Measurements from ENCODE around the gene RPS26. TPM values are rescaled to one million over a fixed set of nuclear protein-coding genes. Genes with fewer than 3 reads are reported as not detected.

Gene RPS26
- total RNA-seq, 1 experiment from 2014 or later, result 77.2 TPM

DNA sequence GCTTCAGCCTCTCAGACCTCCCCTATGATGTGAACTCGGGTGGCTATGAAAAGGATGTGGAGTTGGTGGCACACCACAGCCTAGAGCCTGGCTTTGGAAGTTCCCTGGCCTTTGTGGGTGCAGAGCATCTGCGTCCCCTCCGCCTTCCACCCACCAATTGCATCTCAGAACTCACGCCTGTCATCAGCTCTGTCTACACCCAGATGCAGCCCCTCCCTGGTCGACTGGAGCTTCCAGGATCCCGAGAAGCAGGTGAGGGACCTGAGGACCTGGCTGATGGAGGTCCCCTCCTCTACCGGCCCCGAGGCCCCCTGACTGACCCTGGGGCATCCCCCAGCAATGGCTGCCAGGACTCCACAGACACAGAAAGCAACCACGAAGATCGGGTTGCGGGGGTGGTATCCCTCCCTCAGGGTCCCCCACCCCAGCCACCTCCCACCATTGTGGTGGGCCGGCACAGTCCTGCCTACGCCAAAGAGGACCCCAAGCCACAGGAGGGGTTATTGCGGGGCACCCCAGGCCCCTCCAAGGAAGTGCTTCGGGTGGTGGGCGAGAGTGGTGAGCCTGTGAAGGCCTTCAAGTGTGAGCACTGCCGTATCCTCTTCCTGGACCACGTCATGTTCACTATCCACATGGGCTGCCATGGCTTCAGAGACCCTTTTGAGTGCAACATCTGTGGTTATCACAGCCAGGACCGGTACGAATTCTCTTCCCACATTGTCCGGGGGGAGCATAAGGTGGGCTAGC, 7.0 kb upstream of the RPS26 start:
- Mint-ChIP-seq H3K27me3 (ENCODE audit: low read depth) (no peaks in the 10 kb centered on the region), H3K4me1 (peaks cover 16% of the 10 kb centered on the region), H3K36me3 (peaks cover 20% of the 10 kb centered on the region), H3K27ac (no peak overlapping the region), H3K9me3 (no peaks in the 10 kb centered on the region), H3K4me3 (no peak overlapping the region)
- CTCF ChIA-PET, result no interaction called here
- no peak for TF ChIP-seq SP1 (CRISPR knock-in tag; conservative IDR thresholded peaks at IDR 0.05)
- TF ChIP-seq, protein P1, sequence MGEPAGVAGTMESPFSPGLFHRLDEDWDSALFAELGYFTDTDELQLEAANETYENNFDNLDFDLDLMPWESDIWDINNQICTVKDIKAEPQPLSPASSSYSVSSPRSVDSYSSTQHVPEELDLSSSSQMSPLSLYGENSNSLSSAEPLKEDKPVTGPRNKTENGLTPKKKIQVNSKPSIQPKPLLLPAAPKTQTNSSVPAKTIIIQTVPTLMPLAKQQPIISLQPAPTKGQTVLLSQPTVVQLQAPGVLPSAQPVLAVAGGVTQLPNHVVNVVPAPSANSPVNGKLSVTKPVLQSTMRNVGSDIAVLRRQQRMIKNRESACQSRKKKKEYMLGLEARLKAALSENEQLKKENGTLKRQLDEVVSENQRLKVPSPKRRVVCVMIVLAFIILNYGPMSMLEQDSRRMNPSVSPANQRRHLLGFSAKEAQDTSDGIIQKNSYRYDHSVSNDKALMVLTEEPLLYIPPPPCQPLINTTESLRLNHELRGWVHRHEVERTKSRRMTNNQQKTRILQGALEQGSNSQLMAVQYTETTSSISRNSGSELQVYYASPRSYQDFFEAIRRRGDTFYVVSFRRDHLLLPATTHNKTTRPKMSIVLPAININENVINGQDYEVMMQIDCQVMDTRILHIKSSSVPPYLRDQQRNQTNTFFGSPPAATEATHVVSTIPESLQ (CRISPR knock-in tag; IDR thresholded peaks at IDR 0.05), result no peak
- TF ChIP-seq MYBL2 (CRISPR knock-in tag; IDR thresholded peaks at IDR 0.05), result no peak
- TF ChIP-seq, protein P2, sequence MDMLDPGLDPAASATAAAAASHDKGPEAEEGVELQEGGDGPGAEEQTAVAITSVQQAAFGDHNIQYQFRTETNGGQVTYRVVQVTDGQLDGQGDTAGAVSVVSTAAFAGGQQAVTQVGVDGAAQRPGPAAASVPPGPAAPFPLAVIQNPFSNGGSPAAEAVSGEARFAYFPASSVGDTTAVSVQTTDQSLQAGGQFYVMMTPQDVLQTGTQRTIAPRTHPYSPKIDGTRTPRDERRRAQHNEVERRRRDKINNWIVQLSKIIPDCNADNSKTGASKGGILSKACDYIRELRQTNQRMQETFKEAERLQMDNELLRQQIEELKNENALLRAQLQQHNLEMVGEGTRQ (CRISPR knock-in tag; IDR thresholded peaks at IDR 0.05), result no peak
- no peak for TF ChIP-seq NR1H2 (CRISPR knock-in tag; IDR thresholded peaks at IDR 0.05)
- no peak for TF ChIP-seq SMAD4 (CRISPR knock-in tag; IDR thresholded peaks at IDR 0.05)
- TF ChIP-seq RORB (CRISPR knock-in tag; IDR thresholded peaks at IDR 0.05), result no peak
- TF ChIP-seq, protein P3, sequence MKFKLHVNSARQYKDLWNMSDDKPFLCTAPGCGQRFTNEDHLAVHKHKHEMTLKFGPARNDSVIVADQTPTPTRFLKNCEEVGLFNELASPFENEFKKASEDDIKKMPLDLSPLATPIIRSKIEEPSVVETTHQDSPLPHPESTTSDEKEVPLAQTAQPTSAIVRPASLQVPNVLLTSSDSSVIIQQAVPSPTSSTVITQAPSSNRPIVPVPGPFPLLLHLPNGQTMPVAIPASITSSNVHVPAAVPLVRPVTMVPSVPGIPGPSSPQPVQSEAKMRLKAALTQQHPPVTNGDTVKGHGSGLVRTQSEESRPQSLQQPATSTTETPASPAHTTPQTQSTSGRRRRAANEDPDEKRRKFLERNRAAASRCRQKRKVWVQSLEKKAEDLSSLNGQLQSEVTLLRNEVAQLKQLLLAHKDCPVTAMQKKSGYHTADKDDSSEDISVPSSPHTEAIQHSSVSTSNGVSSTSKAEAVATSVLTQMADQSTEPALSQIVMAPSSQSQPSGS (CRISPR knock-in tag; IDR thresholded peaks at IDR 0.05; ENCODE audit: borderline replicate concordance, low read depth), result no peak
- no peak for TF ChIP-seq JUN (CRISPR knock-in tag; IDR thresholded peaks at IDR 0.05)
- TF ChIP-seq, protein P4, sequence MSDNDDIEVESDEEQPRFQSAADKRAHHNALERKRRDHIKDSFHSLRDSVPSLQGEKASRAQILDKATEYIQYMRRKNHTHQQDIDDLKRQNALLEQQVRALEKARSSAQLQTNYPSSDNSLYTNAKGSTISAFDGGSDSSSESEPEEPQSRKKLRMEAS (CRISPR knock-in tag; IDR thresholded peaks at IDR 0.05), result no peak
- TF ChIP-seq, protein P5, sequence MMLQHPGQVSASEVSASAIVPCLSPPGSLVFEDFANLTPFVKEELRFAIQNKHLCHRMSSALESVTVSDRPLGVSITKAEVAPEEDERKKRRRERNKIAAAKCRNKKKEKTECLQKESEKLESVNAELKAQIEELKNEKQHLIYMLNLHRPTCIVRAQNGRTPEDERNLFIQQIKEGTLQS (CRISPR knock-in tag; conservative IDR thresholded peaks at IDR 0.05), result no peak
- TF ChIP-seq, protein P6, sequence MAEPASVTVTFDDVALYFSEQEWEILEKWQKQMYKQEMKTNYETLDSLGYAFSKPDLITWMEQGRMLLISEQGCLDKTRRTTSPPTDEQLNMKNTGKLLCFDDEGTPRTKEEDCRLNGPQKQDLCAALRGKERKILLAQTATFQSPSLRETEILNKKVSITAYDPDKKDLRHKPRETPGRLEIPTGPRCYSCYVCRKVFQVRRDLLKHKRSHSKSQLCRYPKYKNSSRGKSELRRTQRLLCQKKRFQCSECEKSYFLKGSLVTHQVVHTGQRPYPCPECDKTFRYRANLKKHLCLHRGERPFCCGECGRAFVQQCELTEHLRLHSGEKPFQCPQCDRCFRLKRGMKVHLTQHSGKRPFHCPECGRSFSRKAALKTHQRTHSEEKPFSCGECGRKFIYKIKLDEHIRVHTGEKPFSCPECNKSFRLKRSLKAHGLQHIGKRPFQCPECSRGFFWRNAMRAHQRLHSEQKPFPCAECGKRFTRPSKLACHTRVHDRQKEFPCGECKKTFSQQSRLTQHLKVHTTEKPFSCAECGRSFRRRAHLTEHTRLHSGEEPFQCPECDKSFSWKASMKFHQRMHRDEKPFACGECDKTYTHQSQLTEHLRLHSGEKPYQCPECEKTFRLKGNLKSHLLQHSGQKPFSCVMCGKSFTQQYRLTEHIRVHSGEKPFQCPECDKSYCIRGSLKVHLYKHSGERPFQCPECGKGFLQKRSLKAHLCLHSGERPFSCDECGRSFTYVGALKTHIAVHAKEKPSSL (CRISPR knock-in tag; conservative IDR thresholded peaks at IDR 0.05), result no peak
- TF ChIP-seq, protein P7, sequence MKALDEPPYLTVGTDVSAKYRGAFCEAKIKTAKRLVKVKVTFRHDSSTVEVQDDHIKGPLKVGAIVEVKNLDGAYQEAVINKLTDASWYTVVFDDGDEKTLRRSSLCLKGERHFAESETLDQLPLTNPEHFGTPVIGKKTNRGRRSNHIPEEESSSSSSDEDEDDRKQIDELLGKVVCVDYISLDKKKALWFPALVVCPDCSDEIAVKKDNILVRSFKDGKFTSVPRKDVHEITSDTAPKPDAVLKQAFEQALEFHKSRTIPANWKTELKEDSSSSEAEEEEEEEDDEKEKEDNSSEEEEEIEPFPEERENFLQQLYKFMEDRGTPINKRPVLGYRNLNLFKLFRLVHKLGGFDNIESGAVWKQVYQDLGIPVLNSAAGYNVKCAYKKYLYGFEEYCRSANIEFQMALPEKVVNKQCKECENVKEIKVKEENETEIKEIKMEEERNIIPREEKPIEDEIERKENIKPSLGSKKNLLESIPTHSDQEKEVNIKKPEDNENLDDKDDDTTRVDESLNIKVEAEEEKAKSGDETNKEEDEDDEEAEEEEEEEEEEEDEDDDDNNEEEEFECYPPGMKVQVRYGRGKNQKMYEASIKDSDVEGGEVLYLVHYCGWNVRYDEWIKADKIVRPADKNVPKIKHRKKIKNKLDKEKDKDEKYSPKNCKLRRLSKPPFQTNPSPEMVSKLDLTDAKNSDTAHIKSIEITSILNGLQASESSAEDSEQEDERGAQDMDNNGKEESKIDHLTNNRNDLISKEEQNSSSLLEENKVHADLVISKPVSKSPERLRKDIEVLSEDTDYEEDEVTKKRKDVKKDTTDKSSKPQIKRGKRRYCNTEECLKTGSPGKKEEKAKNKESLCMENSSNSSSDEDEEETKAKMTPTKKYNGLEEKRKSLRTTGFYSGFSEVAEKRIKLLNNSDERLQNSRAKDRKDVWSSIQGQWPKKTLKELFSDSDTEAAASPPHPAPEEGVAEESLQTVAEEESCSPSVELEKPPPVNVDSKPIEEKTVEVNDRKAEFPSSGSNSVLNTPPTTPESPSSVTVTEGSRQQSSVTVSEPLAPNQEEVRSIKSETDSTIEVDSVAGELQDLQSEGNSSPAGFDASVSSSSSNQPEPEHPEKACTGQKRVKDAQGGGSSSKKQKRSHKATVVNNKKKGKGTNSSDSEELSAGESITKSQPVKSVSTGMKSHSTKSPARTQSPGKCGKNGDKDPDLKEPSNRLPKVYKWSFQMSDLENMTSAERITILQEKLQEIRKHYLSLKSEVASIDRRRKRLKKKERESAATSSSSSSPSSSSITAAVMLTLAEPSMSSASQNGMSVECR (CRISPR knock-in tag; IDR thresholded peaks at IDR 0.05; ENCODE audit: borderline replicate concordance), result no peak
- TF ChIP-seq NFE2L1 (CRISPR knock-in tag; IDR thresholded peaks at IDR 0.05), result no peak
- ATAC-seq (no peak), DNase-seq (ENCODE audit: low spot score) (no peak)
- POLR2A ChIA-PET, result interaction anchor here (0.6 kb wide), 1 partner anchor 20 kb away, joined by 4 read pairs; no protein-coding TSS in a partner anchor
